Keratinocyte (primary cell): ENCODE results near the gene LEKR1. TPM values are rescaled to one million over a fixed set of nuclear protein-coding genes. Genes with fewer than 3 reads are reported as not detected.
A peak's percentile ranks its signal among the peaks of the same experiment; 100 is the strongest.

Experiments used
- DNase-seq: peaks from one replicate; pipeline ENCODE4 v3.0.0-alpha.2; 2011; ENCODE audit warnings: low read depth, missing footprints, low spot score
- FAIRE-seq: peaks from 2 replicates; lab custom pipeline; 2011; peaks lifted over from hg19 to GRCh38; lab: Jason Lieb, UNC
- H2AFZ ChIP-seq: 2 replicates; pipeline ENCODE4 v1.6.0; 2012; ENCODE audit warnings: low read length, control low read depth, inconsistent platforms; ENCODE audit not compliant: control insufficient read depth
- H3K27ac ChIP-seq: 2 replicates; pipeline ENCODE4 v1.5.1; 2011; ENCODE audit warnings: low read length; ENCODE audit not compliant: control insufficient read depth, insufficient read depth
- H3K27me3 ChIP-seq: 3 replicates; pipeline ENCODE4 v1.6.0; 2011; ENCODE audit warnings: low read length; ENCODE audit not compliant: control insufficient read depth, insufficient read depth; ENCODE audit errors: extremely low read depth
- H3K36me3 ChIP-seq, 2 experiments: 2 replicates in 1 of 2; 3 replicates in 1 of 2; pipeline ENCODE4 v1.5.1; 2011; ENCODE audit warnings: low read length in 2 of 2, mild to moderate bottlenecking in 1 of 2; ENCODE audit not compliant: control insufficient read depth in 2 of 2, insufficient read depth in 2 of 2; ENCODE audit errors: extremely low read depth in 1 of 2
- H3K4me1 ChIP-seq: 3 replicates; pipeline ENCODE4 v1.5.1; 2011; ENCODE audit warnings: low read length; ENCODE audit not compliant: control insufficient read depth, insufficient read depth; ENCODE audit errors: extremely low read depth
- H3K4me2 ChIP-seq: 3 replicates; pipeline ENCODE4 v1.6.0; 2011; ENCODE audit warnings: low read depth, low read length; ENCODE audit not compliant: control insufficient read depth, insufficient read depth; ENCODE audit errors: extremely low read depth
- H3K4me3 ChIP-seq, 3 experiments: fragments of 200-600 bp in 1 of 3; sonication (generic) in 1 of 3; 2 replicates in 2 of 3; 3 replicates in 1 of 3; pipeline ENCODE4 v1.5.1; 2011 to 2016; ENCODE audit warnings: low read length in 3 of 3, mild to moderate bottlenecking in 3 of 3, control low read depth in 2 of 3, inconsistent platforms in 1 of 3, low read depth in 1 of 3, mixed read lengths in 1 of 3, mixed run types in 1 of 3, moderate library complexity in 1 of 3; ENCODE audit not compliant: control insufficient read depth in 2 of 3, insufficient read depth in 2 of 3; ENCODE audit errors: extremely low read depth in 1 of 3
- H3K79me2 ChIP-seq: 2 replicates; pipeline ENCODE4 v1.6.0; 2012; ENCODE audit warnings: low read length; ENCODE audit not compliant: control insufficient read depth, insufficient read depth
- H3K9ac ChIP-seq: 3 replicates; pipeline ENCODE4 v1.6.0; 2011; ENCODE audit warnings: low read length; ENCODE audit not compliant: control insufficient read depth, insufficient read depth; ENCODE audit errors: extremely low read depth
- H3K9me1 ChIP-seq: 3 replicates; pipeline ENCODE4 v1.6.0; 2011; ENCODE audit warnings: low read length; ENCODE audit not compliant: control insufficient read depth, insufficient read depth; ENCODE audit errors: extremely low read depth
- H3K9me3 ChIP-seq: 2 replicates; pipeline ENCODE4 v1.5.1; 2012; ENCODE audit warnings: low read depth, low read length; ENCODE audit not compliant: control insufficient read depth
- H4K20me1 ChIP-seq: 3 replicates; pipeline ENCODE4 v1.6.0; 2011; ENCODE audit warnings: low read length; ENCODE audit not compliant: control insufficient read depth, insufficient read depth; ENCODE audit errors: extremely low read depth
- CTCF ChIP-seq, 3 experiments: IDR thresholded peaks in 1 of 3; conservative IDR thresholded peaks in 1 of 3; optimal IDR thresholded peaks in 1 of 3; 2 replicates in 2 of 3; 3 replicates in 1 of 3; pipeline versions ENCODE3 to v1.5.1; 2011; ENCODE audit warnings: low read length in 3 of 3, mild to moderate bottlenecking in 3 of 3, moderate library complexity in 2 of 3, control low read depth in 1 of 3, inconsistent platforms in 1 of 3; ENCODE audit not compliant: insufficient read depth in 2 of 3; ENCODE audit errors: extremely low read depth in 1 of 3
- EZH2 ChIP-seq: IDR thresholded peaks from one replicate; pipeline ENCODE4 v1.6.1; 2012; ENCODE audit warnings: inconsistent platforms, mild to moderate bottlenecking, low read length, moderate library complexity
- dilution Hi-C: fragments of 300-500 bp; cut with MboI; formaldehyde crosslinking; loops from one replicate; pipeline ENCODE4 v1.7.0; 2020; ENCODE audit warnings: low sequenced_read_pairs; ENCODE audit not compliant: extremely low pct_ligation_motif_present
- polyA plus RNA-seq, 5 experiments: library from polyadenylated mRNA; depleted of rRNA in 3 of 5; stranded (reverse) in 3 of 5; stranded (forward) in 1 of 5; unstranded in 1 of 5; fragments of >200 nt; gene quantifications; 1 replicate in 1 of 5; 2 replicates in 3 of 5; 3 replicates in 1 of 5; pipeline versions ENCODE4 v1.2.1 to v1.2.3, GENCODE V29; 2011 to 2012; ENCODE audit warnings: missing spikeins in 2 of 5, low read depth in 1 of 5, low replicate concordance in 1 of 5

LEKR1 gene
- polyA plus RNA-seq, 1 donor (not counting 4 experiments of a cell fraction or from before 2014, with no cell fraction given), result 0.63 TPM

GRCh38 chr3:157071744-157072525, 245.8 kb downstream of the LEKR1 start:
- Histone ChIP-seq H3K4me1 (no peaks in the 10 kb centered on the region), H2AFZ (no peak overlapping the region), H3K27me3 (no peaks in the 10 kb centered on the region), H3K9me1 (no peaks in the 10 kb centered on the region), H3K4me3 (no peak overlapping the region), H3K4me2 (no peak overlapping the region), H3K79me2 (no peaks in the 10 kb centered on the region), H3K9ac (no peak overlapping the region), H3K36me3 (no peaks in the 10 kb centered on the region), H3K27ac (no peak overlapping the region), H4K20me1 (no peaks in the 10 kb centered on the region), H3K9me3 (no peaks in the 10 kb centered on the region)
- DNase-seq (no peak), FAIRE-seq (no peak)
- dilution Hi-C loops, result no loop called here
- TF ChIP-seq EZH2, result no peak
- TF ChIP-seq CTCF (optimal IDR thresholded peaks at IDR 0.05 in 1 of 3, IDR thresholded peaks at IDR 0.05 in 1 of 3, conservative IDR thresholded peaks at IDR 0.05 in 1 of 3; ENCODE audit: extremely low read depth in 1 of 3, insufficient read depth in 2 of 3, low read length in 3 of 3), result no peak

- H3K4me3 ChIP-seq, result no peak overlapping the region
- H3K27me3 ChIP-seq, result no peaks in the 10 kb centered on the region
- no peak overlapping the region for H3K27ac ChIP-seq
- H3K9me3 ChIP-seq, result no peaks in the 10 kb centered on the region
- TF ChIP-seq EZH2 (no peak), CTCF (optimal IDR thresholded peaks at IDR 0.05 in 1 of 3, IDR thresholded peaks at IDR 0.05 in 1 of 3, conservative IDR thresholded peaks at IDR 0.05 in 1 of 3; ENCODE audit: extremely low read depth in 1 of 3, insufficient read depth in 2 of 3, low read length in 3 of 3) (peak in 1 of 3 experiments; percentile 6)
- no peaks in the 10 kb centered on the region for H3K9me1 ChIP-seq
- H3K79me2 ChIP-seq, result no peaks in the 10 kb centered on the region
- no peak for DNase-seq
- peak overlapping the region; percentile 45 for H2AFZ ChIP-seq
- FAIRE-seq, result peak; percentile 62
- no peaks in the 10 kb centered on the region for H3K4me1 ChIP-seq
- H4K20me1 ChIP-seq, result no peaks in the 10 kb centered on the region
- H3K4me2 ChIP-seq, result no peak overlapping the region
- no peaks in the 10 kb centered on the region for H3K36me3 ChIP-seq
- H3K9ac ChIP-seq, result no peak overlapping the region
- dilution Hi-C loops, result no loop called here
Observed at GRCh38 chr3:157073810-157074209, 247.7 kb downstream of the LEKR1 start.
